ENCODE data around the gene KRT13.
A peak's percentile ranks its signal among the peaks of the same experiment; 100 is the strongest.
"Not testable (repeated sequence)": the region's sequence is repeated elsewhere in the genome, so short reads cannot be mapped to it uniquely, and the experiment has no call there.

KRT13 gene

GRCh38 chr17:41544491-41544892 lies 39.1 kb upstream of the KRT13 start:
- no peak for ATAC-seq
- TF ChIP-seq GLIS3 (CRISPR knock-in tag; IDR thresholded peaks at IDR 0.05) = no peak
- no peak for TF ChIP-seq RARB (CRISPR knock-in tag; IDR thresholded peaks at IDR 0.05)
- TF ChIP-seq ZFP30 (CRISPR knock-in tag; IDR thresholded peaks at IDR 0.05) = no peak
- TF ChIP-seq TCF4 (CRISPR knock-in tag; IDR thresholded peaks at IDR 0.05; ENCODE audit: borderline replicate concordance) = peak; percentile 29; the same call in 1 of the 2 replicates
- TF ChIP-seq SNAI2 (CRISPR knock-in tag; IDR thresholded peaks at IDR 0.05) = peak; percentile 64; the same call in 1 of the 2 replicates
- TF ChIP-seq ZFP3 (CRISPR knock-in tag; IDR thresholded peaks at IDR 0.05) = no peak

- ATAC-seq = not testable (repeated sequence)
Measured at GRCh38 chr17:41542786-41543185, 37.4 kb upstream of the KRT13 start.

DNA sequence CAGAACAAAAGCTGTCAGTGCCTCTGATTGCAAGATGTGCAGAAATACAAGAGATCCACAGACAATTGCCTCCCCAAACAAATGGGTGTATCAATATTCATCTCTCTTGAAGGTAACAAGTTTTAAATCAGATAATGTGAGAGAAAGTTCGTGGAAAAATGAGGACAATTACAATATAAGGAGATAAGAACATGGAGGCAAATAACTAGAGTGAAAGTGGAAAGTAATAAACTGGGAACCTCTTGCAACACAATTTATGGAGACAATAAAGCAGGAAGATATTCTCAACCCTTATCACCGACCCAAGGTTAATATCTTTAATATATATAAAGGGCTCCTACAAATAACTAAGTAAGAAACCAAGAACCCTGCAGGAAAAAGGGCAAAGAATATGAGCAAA lies 36.9 kb upstream of the KRT13 start:
- ATAC-seq = no peak
- TF ChIP-seq POU6F1 (CRISPR knock-in tag; IDR thresholded peaks at IDR 0.05; ENCODE audit: borderline replicate concordance, low read depth) (no peak), PPARA (CRISPR knock-in tag; IDR thresholded peaks at IDR 0.05; ENCODE audit: borderline replicate concordance) (no peak), TOX (CRISPR knock-in tag; IDR thresholded peaks at IDR 0.05; ENCODE audit: borderline replicate concordance) (no peak), ZFP30 (CRISPR knock-in tag; IDR thresholded peaks at IDR 0.05) (no peak), OSR1 (CRISPR knock-in tag; IDR thresholded peaks at IDR 0.05) (no peak), GLIS3 (CRISPR knock-in tag; IDR thresholded peaks at IDR 0.05) (no peak), ISL1 (CRISPR knock-in tag; IDR thresholded peaks at IDR 0.05) (no peak), ARNTL (CRISPR knock-in tag; IDR thresholded peaks at IDR 0.05; ENCODE audit: borderline replicate concordance, low read depth) (no peak), ESRRG (CRISPR knock-in tag; IDR thresholded peaks at IDR 0.05) (no peak)
- TF ChIP-seq, protein P1, sequence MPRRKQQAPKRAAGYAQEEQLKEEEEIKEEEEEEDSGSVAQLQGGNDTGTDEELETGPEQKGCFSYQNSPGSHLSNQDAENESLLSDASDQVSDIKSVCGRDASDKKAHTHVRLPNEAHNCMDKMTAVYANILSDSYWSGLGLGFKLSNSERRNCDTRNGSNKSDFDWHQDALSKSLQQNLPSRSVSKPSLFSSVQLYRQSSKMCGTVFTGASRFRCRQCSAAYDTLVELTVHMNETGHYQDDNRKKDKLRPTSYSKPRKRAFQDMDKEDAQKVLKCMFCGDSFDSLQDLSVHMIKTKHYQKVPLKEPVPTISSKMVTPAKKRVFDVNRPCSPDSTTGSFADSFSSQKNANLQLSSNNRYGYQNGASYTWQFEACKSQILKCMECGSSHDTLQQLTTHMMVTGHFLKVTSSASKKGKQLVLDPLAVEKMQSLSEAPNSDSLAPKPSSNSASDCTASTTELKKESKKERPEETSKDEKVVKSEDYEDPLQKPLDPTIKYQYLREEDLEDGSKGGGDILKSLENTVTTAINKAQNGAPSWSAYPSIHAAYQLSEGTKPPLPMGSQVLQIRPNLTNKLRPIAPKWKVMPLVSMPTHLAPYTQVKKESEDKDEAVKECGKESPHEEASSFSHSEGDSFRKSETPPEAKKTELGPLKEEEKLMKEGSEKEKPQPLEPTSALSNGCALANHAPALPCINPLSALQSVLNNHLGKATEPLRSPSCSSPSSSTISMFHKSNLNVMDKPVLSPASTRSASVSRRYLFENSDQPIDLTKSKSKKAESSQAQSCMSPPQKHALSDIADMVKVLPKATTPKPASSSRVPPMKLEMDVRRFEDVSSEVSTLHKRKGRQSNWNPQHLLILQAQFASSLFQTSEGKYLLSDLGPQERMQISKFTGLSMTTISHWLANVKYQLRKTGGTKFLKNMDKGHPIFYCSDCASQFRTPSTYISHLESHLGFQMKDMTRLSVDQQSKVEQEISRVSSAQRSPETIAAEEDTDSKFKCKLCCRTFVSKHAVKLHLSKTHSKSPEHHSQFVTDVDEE (CRISPR knock-in tag; IDR thresholded peaks at IDR 0.05) = no peak

- ATAC-seq = no peak
- TF ChIP-seq ESRRG (CRISPR knock-in tag; IDR thresholded peaks at IDR 0.05) = no peak
- TF ChIP-seq ISL1 (CRISPR knock-in tag; IDR thresholded peaks at IDR 0.05) = no peak
- TF ChIP-seq CSRNP3 (CRISPR knock-in tag; IDR thresholded peaks at IDR 0.05) = no peak
- TF ChIP-seq, protein P1 (CRISPR knock-in tag; IDR thresholded peaks at IDR 0.05) = no peak
Measured at GRCh38 chr17:41540921-41541625, 35.7 kb upstream of the KRT13 start.

GRCh38 chr17:41539979-41540701 lies 34.7 kb upstream of the KRT13 start:
- no peak for ATAC-seq
- TF ChIP-seq RARB (CRISPR knock-in tag; IDR thresholded peaks at IDR 0.05) = no peak
- no peak for TF ChIP-seq ISL1 (CRISPR knock-in tag; IDR thresholded peaks at IDR 0.05)
- no peak for TF ChIP-seq ZFP30 (CRISPR knock-in tag; IDR thresholded peaks at IDR 0.05)
- no peak for TF ChIP-seq BACH2 (CRISPR knock-in tag; IDR thresholded peaks at IDR 0.05; ENCODE audit: borderline replicate concordance)
- no peak for TF ChIP-seq POU6F1 (CRISPR knock-in tag; IDR thresholded peaks at IDR 0.05; ENCODE audit: borderline replicate concordance, low read depth)
- TF ChIP-seq ZFP3 (CRISPR knock-in tag; IDR thresholded peaks at IDR 0.05) = no peak
- TF ChIP-seq PPARA (CRISPR knock-in tag; IDR thresholded peaks at IDR 0.05; ENCODE audit: borderline replicate concordance) = no peak
- no peak for TF ChIP-seq ZC3H10 (CRISPR knock-in tag; IDR thresholded peaks at IDR 0.05)
- TF ChIP-seq, protein P2, sequence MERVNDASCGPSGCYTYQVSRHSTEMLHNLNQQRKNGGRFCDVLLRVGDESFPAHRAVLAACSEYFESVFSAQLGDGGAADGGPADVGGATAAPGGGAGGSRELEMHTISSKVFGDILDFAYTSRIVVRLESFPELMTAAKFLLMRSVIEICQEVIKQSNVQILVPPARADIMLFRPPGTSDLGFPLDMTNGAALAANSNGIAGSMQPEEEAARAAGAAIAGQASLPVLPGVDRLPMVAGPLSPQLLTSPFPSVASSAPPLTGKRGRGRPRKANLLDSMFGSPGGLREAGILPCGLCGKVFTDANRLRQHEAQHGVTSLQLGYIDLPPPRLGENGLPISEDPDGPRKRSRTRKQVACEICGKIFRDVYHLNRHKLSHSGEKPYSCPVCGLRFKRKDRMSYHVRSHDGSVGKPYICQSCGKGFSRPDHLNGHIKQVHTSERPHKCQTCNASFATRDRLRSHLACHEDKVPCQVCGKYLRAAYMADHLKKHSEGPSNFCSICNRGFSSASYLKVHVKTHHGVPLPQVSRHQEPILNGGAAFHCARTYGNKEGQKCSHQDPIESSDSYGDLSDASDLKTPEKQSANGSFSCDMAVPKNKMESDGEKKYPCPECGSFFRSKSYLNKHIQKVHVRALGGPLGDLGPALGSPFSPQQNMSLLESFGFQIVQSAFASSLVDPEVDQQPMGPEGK (CRISPR knock-in tag; IDR thresholded peaks at IDR 0.05; ENCODE audit: borderline replicate concordance) = no peak
- TF ChIP-seq ESRRG (CRISPR knock-in tag; IDR thresholded peaks at IDR 0.05) = no peak
- TF ChIP-seq ZNF70 (CRISPR knock-in tag; IDR thresholded peaks at IDR 0.05) = no peak
- TF ChIP-seq ZNF565 (CRISPR knock-in tag; conservative IDR thresholded peaks at IDR 0.05; ENCODE audit: low read depth) = no peak
